Measurements from ENCODE around the gene FRAT1. TPM values are rescaled to one million over a fixed set of nuclear protein-coding genes. Genes with fewer than 3 reads are reported as not detected.

FRAT1 gene
- total RNA-seq, 4 donors from 2014 or later: 5.8 to 15.7 (median 10.3) TPM

DNA sequence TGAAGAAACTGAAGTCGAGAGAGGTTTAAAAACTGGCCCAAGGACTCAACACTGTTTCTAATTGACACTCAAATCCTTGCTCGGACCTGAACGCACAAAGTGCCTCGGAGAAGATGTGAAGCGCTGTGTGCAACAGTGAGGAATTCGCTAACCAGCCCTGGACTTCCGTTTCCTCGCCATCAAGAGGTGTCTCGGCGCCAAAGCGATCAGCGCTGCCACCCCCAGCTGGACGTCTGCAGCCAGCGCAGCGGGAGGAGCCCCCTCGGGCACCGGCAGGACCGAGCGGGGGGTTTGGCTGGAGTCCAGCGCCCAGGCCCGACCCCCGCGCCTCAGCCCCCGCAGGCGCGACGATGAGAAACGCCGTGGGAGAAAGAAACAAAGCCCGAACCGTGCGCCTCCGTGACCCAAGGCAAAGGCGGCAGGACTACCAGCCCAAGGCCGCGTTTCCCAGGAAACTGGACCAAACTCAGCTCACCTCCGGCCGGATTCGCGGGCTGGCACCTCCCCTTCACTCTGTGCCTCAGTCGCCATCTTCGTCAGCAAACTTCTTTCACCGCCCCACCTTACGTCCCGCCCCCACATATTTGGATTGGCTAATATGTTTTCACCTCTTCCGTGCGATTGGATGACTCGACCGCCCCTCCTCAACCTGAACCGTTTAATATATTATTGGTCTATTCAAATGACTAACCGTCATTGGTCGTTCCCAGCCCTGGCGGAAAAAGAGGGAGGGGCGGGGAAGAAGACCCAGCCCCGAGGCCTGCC, 26.8 kb upstream of the FRAT1 start, which contains the start of gene ARHGAP19:
Gene ARHGAP19 (minus strand): TSS at position 541 of the 765 bp plus-strand sequence. CDS start 10 bp downstream, at position 531.
- 0% methylated on average over 2 to 39 of the region's 55 CpGs for WGBS, 2 donors (ENCODE audit: low coverage in 1 of 2)
- intact Hi-C loops (cut with DNase I; ENCODE audit: low total_unique reads): no loop called here
- H3K4me3 ChIP-seq: peak within 1 kb of the TSS; percentile 66 to 96 (median 76)
- peaks cover 0 to 11% (median 7%) of the 10 kb centered on the region in 4 donors for H3K4me1 ChIP-seq
- H3K9me3 ChIP-seq: no peaks in the 10 kb centered on the region
- DNase-seq: peak; percentile 96
- no peaks in the 10 kb centered on the region for H3K27me3 ChIP-seq
- H3K36me3 ChIP-seq: no peaks in the 10 kb centered on the region
- TF ChIP-seq EP300 (IDR thresholded peaks at IDR 0.05; ENCODE audit: low read depth) (no peak), POLR2AphosphoS5 (IDR thresholded peaks at IDR 0.05) (peak; percentile 77 to 86 (median 80)), POLR2A (IDR thresholded peaks at IDR 0.05) (peak; percentile 85)
- TF ChIP-seq, protein P1, sequence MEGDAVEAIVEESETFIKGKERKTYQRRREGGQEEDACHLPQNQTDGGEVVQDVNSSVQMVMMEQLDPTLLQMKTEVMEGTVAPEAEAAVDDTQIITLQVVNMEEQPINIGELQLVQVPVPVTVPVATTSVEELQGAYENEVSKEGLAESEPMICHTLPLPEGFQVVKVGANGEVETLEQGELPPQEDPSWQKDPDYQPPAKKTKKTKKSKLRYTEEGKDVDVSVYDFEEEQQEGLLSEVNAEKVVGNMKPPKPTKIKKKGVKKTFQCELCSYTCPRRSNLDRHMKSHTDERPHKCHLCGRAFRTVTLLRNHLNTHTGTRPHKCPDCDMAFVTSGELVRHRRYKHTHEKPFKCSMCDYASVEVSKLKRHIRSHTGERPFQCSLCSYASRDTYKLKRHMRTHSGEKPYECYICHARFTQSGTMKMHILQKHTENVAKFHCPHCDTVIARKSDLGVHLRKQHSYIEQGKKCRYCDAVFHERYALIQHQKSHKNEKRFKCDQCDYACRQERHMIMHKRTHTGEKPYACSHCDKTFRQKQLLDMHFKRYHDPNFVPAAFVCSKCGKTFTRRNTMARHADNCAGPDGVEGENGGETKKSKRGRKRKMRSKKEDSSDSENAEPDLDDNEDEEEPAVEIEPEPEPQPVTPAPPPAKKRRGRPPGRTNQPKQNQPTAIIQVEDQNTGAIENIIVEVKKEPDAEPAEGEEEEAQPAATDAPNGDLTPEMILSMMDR (IDR thresholded peaks at IDR 0.05): peak in 2 of 5 experiments; percentile 8 to 42
- H3K27ac ChIP-seq: peak within 1 kb of the TSS; percentile 94 to 100 (median 98)
- in situ Hi-C loops (cut with MboI; ENCODE audit: low pct_ligation_motif_present in 1 of 4, low pct_unique_long_range_greater_than_20kb in 1 of 4, low sequenced_read_pairs in 3 of 4): no loop called here

DNA sequence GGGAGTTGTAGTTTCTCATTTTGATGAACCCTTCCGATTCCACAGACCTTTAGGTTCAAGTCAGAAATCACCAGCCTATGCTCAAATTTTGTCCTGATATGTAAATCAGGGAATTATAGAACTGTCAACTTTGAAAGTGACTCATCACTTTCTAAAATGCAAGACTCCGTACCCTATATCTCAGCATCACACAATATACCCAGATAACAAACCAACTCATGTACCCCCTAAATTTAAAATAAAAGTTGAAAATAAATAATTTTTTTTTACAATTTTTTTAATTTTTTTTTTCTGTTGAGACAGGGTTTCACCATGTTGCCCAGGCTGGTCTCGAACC, 26.2 kb upstream of the FRAT1 start:
- Histone ChIP-seq H3K27ac (no peak overlapping the region), H3K4me1 (peaks cover 0 to 11% (median 7%) of the 10 kb centered on the region in 4 donors), H3K4me3 (no peak overlapping the region), H3K27me3 (no peaks in the 10 kb centered on the region), H3K9me3 (no peaks in the 10 kb centered on the region), H3K36me3 (no peaks in the 10 kb centered on the region)
- DNase-seq: no peak
- in situ Hi-C loops (cut with MboI; ENCODE audit: low pct_ligation_motif_present in 1 of 4, low pct_unique_long_range_greater_than_20kb in 1 of 4, low sequenced_read_pairs in 3 of 4) (no loop called here), intact Hi-C loops (cut with DNase I; ENCODE audit: low total_unique reads) (no loop called here)
- TF ChIP-seq, protein P1 (IDR thresholded peaks at IDR 0.05): no peak
- no peak for TF ChIP-seq EP300 (IDR thresholded peaks at IDR 0.05; ENCODE audit: low read depth)
- TF ChIP-seq POLR2A (IDR thresholded peaks at IDR 0.05): no peak
- TF ChIP-seq POLR2AphosphoS5 (IDR thresholded peaks at IDR 0.05): no peak
- WGBS, 2 donors (ENCODE audit: low coverage in 1 of 2): 53 to 68% methylated on average over 2 to 3 of the region's 3 CpGs

DNA sequence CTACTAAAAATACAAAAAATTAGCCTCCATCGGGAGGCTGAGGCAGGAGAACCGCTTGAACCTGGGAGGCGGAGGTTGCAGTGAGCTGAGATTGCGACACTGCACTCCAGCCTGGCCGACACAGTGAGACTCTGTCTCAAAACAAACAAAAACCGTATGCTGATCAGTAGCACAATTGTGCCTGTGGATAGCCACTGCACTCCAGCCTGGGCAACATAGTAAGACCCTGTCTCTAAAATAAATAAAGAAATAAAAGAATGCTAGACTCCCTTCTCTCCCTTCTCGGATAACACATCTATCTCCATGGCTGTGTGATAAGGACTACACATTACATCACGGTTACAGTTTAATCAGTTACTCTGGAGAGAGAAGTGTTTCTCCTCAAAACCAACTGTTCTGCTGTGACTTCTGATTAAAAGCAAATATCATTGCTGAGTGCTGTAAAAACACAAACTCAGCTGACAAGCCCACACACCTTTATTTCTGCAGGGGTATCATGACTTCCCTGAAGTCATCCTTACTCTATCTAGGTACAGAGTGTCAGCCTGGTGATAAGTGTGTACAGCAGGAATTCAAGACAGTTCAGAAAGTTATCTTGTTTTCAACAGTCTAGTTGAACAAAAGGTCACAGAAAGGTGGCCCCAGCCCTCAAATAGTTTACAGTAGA, 21.4 kb upstream of the FRAT1 start:
- Histone ChIP-seq H3K4me3 (no peak overlapping the region), H3K4me1 (no peaks in the 10 kb centered on the region), H3K27me3 (no peaks in the 10 kb centered on the region), H3K9me3 (no peaks in the 10 kb centered on the region), H3K36me3 (no peaks in the 10 kb centered on the region), H3K27ac (no peak overlapping the region)
- in situ Hi-C loops (cut with MboI; ENCODE audit: low pct_ligation_motif_present in 1 of 4, low pct_unique_long_range_greater_than_20kb in 1 of 4, low sequenced_read_pairs in 3 of 4): no loop called here
- DNase-seq: no peak
- 64% methylated on average over 7 to 8 of the region's 8 CpGs for WGBS, 2 donors (ENCODE audit: low coverage in 1 of 2)
- intact Hi-C loops (cut with DNase I; ENCODE audit: low total_unique reads): no loop called here
- TF ChIP-seq, protein P1 (IDR thresholded peaks at IDR 0.05): no peak
- TF ChIP-seq POLR2A (IDR thresholded peaks at IDR 0.05) (no peak), POLR2AphosphoS5 (IDR thresholded peaks at IDR 0.05) (no peak), EP300 (IDR thresholded peaks at IDR 0.05; ENCODE audit: low read depth) (no peak)

DNA sequence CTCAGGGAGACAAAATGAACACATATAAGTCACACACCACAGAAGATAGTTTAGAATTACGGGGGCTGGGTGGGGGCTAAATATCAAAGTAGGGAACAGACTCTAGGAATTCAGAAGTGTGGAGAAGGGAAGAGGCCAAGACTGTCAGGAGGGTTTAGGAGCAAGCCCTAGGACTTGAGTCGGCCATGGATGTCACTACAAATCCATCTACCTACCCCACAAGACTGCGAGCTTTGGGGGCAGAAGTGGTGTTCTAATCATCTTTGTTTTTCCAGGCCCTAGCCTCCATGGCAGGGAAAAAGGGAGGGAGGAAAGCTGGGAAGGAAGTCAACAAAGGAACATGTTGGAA, 20.9 kb upstream of the FRAT1 start:
- no peak overlapping the region for H3K4me3 ChIP-seq
- H3K27ac ChIP-seq: no peak overlapping the region
- intact Hi-C loops (cut with DNase I; ENCODE audit: low total_unique reads): no loop called here
- in situ Hi-C loops (cut with MboI; ENCODE audit: low pct_ligation_motif_present in 1 of 4, low pct_unique_long_range_greater_than_20kb in 1 of 4, low sequenced_read_pairs in 3 of 4): no loop called here
- TF ChIP-seq EP300 (IDR thresholded peaks at IDR 0.05; ENCODE audit: low read depth) (no peak), POLR2A (IDR thresholded peaks at IDR 0.05) (no peak), POLR2AphosphoS5 (IDR thresholded peaks at IDR 0.05) (no peak)
- TF ChIP-seq, protein P1 (IDR thresholded peaks at IDR 0.05): no peak
- H3K27me3 ChIP-seq: no peaks in the 10 kb centered on the region
- no peaks in the 10 kb centered on the region for H3K9me3 ChIP-seq
- no peaks in the 10 kb centered on the region for H3K36me3 ChIP-seq
- DNase-seq: no peak
- H3K4me1 ChIP-seq: no peaks in the 10 kb centered on the region
- WGBS, 2 donors (ENCODE audit: low coverage in 1 of 2): 79% methylated on average over 3 of the region's 3 CpGs; no CpG with 5 or more reads in 1 of the 2 donors

All from transverse colon (tissue), 4 donors.